Activated CD4-positive, alpha-beta T cell treated with anti-CD3 and anti-CD28 coated beads for 48 hours (primary cell): ENCODE results near the gene SDC4.

Experiments
- DNase-seq: peaks from one replicate; pipeline ENCODE4 v3.0.0-alpha.2; 2020

The SDC4 gene

GRCh38 chr20:45316150-45317080 is 31.8 kb downstream of the SDC4 start:
- no peak for DNase-seq

GRCh38 chr20:45315672-45316071 is 32.6 kb downstream of the SDC4 start:
- DNase-seq = no peak

DNA sequence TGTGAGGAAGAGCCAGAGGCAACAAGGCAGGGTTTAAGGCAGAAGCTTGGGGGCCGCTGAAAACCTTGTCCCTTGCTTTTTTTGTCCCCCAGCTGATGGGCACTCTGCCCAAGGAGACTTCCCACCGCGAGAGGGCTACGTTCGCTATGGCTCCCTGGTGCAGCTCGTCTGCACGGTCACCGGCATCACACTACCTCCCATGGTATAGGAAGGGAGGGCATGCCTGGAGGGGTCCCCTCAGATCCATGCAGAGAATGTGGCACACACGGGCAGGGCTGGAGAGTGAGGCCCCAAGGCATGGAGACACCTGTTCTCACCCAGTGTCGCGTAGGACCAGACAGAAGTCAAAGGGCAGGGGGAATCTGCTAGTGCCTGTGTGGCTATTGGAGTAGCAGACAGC is 34.3 kb downstream of the SDC4 start:
- DNase-seq = no peak

DNA sequence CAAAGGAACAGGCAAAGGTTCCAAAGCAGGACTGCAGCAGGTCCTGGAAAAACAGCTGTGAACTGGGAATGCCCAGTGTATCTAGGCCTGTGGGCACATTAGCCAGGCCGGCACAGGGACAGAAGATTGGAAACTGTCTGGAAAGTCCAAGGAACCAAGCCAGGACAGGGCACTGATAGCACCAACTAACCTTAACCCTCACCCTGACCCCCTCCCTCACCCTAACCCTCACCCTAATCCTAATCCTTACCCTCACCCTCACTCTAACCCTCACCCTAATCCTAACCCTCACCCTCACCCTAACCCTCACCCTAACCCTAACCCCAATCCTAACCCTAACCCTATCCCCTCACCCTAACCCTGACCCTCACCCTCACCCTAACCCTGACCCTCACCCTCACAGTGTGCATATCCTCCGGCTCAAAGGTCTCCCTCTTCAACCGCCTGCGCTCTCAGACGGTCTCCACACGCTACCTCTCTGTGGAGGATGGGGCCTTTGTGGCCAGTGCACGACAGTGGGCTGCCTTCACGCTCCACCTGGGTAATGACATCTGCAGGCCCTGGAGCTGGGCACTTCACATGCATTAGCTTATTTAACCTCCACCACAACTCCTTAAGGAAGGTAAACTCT is 35.0 kb downstream of the SDC4 start:
- DNase-seq = no peak

DNA sequence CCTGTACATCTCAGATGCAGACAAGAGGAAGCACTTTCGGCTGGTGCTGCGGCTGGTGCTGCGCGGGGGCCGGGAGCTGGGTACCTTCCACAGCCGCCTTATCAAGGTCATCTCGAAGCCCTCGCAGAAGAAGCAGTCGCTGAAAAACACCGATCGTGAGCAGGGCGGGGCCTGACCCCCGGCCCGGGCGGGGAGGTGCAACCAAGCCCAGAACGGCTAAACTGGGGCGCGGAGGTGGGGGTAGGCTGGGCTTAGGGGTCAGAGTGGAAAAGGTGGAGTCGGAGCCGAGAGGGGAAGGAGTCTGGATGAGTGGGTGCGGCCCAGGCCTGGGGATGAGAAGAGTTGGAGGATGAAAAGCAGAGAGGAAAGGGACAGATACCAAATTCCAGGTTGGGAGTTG is 36.0 kb downstream of the SDC4 start:
- no peak for DNase-seq

- peak; percentile 83 for DNase-seq
These were observed 36.5 kb downstream of the SDC4 start for GRCh38 chr20:45311589-45312211.

DNA sequence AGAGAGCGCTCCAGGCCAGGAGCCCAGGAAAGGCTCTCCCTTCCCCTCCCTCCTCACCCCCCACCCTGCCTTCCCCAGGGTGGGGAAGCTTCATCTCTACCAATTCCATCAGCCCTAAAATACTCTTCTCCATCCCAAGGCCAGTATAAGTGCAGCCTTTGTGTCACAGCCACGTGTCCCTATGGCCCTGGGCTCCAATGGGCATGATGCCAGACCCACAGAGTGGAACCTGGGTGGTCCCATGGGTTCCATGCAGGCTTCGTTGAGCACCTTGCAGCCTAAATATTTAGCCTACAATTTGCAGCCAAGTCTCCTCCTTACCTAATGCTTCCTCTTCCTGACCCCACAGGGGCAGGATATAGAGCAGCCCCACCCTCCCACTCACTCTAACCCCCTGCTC is 39.1 kb downstream of the SDC4 start:
- DNase-seq = no peak

DNA sequence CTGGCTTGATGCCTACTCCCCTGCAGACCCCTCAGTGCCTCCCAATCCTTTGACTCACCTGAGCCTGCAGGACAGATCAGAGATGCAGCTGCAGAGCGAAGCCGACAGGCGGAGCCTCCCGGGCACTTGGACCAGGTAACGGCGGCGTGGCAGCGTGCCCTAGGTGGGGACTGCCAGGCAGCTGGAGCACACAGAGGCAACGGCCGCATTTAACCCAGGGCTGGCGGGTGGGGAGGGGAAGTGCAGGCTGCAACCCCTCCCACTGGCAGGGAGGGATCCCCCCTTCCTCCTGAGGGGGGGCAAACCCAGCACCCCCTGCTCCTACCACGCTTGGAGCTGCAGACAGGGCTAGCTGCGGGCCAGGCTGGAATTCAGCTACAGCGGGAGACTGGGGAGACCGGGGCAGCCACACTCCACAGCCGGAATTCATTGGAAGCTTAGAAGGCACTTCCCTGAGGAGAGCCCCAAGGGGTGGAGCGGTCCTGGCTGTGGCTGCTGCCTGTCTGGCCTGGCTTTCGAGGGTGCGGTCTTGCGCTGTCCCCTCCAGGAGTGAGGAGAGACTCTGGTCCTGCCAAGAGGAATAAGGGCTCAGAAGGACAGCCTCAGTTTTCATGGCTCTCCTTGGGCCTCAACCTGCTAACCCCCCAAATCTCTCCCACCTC is 40.0 kb downstream of the SDC4 start, which contains the start of gene MATN4:
Gene MATN4, minus strand, starts transcription at position 183 of the 662 bp plus-strand sequence. CDS start 2,717 bp downstream, outside the sequence.
- no peak for DNase-seq

- DNase-seq = no peak
These were observed 41.1 kb downstream of the SDC4 start for GRCh38 chr20:45307076-45307640.

- DNase-seq = peak; percentile 61
These were observed 41.7 kb downstream of the SDC4 start, which contains the start of gene RBPJL for GRCh38 chr20:45306431-45306982. Gene RBPJL, plus strand, starts transcription at chr20:45306840. Its CDS starts 83 bp downstream, at chr20:45306923.

- no peak for DNase-seq
These were observed 43.0 kb downstream of the SDC4 start for GRCh38 chr20:45305262-45305661.

DNA sequence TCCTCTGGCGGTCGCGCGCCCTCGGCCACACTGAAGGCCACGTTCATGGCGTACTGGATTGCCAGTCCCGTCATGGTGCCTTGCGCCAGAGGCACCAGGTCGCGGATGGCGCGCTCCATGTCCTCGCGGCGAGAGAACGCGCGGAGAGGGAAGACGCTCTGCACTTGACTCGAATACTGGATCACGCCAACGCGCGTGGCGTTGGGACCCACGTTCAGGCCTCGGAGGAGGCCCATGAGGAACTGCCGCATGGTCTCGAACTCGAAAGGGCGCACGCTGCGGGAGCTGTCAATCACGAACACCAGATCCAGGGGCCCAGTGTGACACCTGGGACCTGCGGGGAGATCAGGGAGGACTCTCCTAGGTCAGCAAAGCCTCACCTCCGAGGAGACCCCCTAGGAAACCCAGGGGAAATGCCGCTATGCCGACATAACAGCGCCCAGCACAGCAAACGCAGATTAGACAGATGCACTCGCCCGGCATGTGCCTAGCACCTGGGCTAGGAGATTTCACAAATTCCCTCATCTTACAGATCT is 43.7 kb downstream of the SDC4 start:
- DNase-seq = no peak

DNA sequence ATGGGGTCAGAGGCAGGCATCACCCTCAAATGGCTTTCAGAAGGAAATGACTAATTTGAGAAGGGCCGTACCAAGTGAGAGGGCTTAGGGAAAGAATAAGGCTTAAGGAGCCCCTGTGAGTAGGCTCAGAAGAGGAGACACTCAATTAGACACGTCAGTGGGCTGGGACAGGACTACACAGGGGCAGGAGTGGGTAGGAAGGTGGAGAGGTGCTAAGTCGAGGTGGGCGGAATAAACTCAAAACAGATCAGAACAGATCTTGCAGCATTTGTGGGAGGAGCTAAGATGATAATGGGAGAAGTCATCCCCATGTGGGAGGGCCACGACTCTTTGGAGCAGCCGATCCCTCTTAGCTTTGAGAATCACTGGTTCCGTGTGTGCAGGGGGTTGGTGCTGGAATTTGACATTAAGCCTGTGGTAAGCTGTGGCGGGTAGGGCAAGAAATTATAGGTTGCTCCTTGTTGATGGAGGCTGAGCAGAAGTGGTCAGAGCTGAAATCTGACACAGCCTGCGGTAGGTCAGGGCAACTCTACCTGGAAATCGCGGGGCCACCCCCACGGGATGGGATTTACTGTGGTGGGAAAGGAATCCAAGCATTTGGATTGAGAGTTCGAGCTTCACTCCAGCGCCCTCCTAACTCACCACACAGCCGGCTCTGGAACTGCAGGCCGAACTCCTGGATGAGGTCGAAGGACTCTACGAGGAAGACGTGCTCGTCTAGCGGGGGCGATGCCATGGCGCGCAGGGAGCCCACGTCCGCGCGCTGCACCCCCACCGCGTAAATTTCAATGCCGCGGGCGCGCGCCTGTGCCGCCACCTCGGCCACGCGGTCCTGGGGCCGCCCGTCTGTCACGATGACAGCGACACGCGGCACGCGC is 44.4 kb downstream of the SDC4 start:
- DNase-seq = no peak

DNA sequence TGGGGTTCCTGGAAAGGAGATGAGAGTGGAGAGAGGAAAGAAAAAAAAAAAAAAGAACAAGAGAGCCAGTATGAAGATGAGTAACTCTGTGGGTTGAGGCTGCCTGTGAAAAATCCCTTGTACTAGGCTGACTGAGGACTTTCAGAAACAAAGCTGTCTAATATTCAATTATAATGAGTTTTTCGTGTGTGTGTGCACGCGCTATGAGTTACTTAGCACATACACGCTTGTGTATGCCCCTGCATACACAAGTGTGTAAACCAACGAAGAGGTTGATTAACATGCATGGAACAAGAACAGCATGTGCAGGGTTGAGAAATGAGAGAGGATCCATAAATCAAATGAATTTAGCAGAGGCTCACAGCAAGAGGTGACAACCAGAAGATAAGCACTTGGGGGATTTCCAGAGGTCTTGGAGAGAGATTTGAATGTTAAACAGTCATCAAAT is 46.4 kb downstream of the SDC4 start:
- no peak for DNase-seq

- DNase-seq = peak; percentile 77
These were observed 47.3 kb downstream of the SDC4 start for GRCh38 chr20:45300961-45301360.

DNA sequence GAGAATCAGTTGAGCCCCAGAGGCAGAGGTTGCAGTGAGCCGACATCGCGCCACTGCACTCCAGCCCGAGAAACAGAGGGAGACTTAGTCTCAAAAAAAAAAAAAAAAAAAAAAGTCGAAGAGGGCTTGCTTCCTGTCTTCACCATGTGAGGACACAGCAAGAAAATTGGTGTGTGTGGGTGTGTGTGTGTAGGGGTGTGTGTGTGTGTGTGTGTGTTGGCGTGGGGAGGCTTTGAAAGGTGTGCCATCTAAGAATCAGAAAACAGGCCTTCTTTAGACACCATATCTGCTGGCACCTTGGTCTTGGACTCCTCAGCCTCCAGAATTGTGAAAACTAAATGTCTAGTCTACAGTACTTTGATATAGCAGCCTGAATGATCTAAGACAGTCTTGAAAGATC is 48.4 kb downstream of the SDC4 start:
- DNase-seq = no peak

DNA sequence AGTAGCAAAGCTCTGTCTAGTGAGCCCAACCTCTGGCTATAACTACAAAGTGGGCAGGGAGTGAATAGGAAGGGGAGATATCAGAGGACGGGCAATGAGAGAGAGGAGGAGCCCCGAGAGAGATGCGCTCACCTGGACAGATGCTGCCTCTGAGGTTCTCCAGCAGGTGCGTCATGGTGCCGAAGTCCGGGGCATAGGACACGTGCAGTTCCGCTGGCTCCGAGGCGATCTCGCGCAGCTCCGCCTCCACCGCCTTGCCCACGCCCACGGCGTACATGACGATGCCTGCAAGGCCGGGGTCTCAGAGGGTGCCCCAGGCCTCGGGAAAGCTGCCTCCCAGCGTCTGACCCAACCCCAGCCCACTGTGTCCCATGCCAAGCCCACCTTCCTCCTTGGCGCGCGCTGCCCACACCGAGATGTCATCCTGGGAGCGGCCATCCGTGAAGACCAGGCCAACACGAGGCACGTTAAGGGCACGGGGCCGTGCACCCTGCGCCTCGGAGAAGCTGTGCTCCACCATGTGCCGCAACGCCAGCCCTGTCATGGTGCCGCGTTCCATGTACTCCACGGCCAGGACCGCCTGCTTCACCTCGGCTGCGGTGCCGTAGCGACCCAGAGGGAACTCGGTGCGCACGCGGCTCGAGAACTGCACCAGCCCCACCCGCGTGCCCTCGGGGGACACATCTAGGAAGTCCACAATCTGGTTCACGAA is 50.3 kb downstream of the SDC4 start:
- DNase-seq = no peak

DNA sequence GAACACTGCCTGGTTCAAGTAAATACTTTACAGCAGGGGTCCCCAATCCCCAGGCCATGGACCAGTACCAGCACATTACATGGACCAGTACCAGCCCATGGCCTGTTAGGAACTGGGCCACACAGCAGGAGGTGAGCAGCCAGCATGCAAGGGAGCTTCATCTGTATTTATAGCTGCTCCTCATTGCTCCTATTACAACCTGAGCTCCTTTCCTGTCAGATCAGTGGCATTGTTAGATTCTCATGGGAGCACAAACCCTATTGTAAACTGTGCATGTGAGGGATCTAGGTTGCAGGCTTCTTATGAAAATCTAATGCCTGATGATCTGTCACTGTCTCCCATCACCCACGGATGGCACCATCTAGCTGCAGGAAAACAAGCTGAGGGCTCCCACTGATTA is 53.6 kb downstream of the SDC4 start:
- DNase-seq = no peak

GRCh38 chr20:45294003-45294368 is 54.2 kb downstream of the SDC4 start:
- DNase-seq = no peak
